DMS153 treated with DMSO at 0.1 percent for 48 hours (cell line): ENCODE results near the gene ABCA3.

ENCODE experiments used
- DNase-seq: peaks from one replicate; lab custom pipeline; 2025; ENCODE audit not compliant: unreplicated experiment; lab: John Stamatoyannopoulos, UW

Gene ABCA3

GRCh38 chr16:2235695-2236336 is 104.7 kb downstream of the ABCA3 start:
- no peak for DNase-seq

- no peak for DNase-seq
These were observed 105.3 kb downstream of the ABCA3 start for GRCh38 chr16:2235234-2235651.

- DNase-seq, result no peak
These were observed 105.7 kb downstream of the ABCA3 start for GRCh38 chr16:2234813-2235170.

GRCh38 chr16:2233872-2234812 is 106.4 kb downstream of the ABCA3 start:
- no peak for DNase-seq

- DNase-seq, result no peak
These were observed 107.3 kb downstream of the ABCA3 start for GRCh38 chr16:2233046-2233775.

GRCh38 chr16:2232094-2232990 is 108.2 kb downstream of the ABCA3 start:
- DNase-seq, result no peak

- peak; percentile 14 for DNase-seq
These were observed 109.3 kb downstream of the ABCA3 start for GRCh38 chr16:2231016-2231931.

- DNase-seq, result no peak
These were observed 110.2 kb downstream of the ABCA3 start for GRCh38 chr16:2230376-2230775.

GRCh38 chr16:2229632-2230250 is 110.8 kb downstream of the ABCA3 start:
- DNase-seq, result no peak

GRCh38 chr16:2229091-2229490 is 111.4 kb downstream of the ABCA3 start:
- DNase-seq, result no peak

- DNase-seq, result no peak
These were observed 112.2 kb downstream of the ABCA3 start for GRCh38 chr16:2228161-2228824.

GRCh38 chr16:2226918-2227317 is 113.6 kb downstream of the ABCA3 start:
- no peak for DNase-seq

GRCh38 chr16:2226245-2226793 is 114.2 kb downstream of the ABCA3 start:
- DNase-seq, result no peak
